ENCODE results near the gene IFI27L1. TPM values are rescaled to one million over a fixed set of nuclear protein-coding genes. Genes with fewer than 3 reads are reported as not detected.

The IFI27L1 gene
- total and polyA plus RNA-seq, 2 of the 13 experiments (the other 11 are each of a cell fraction or from before 2014, with no cell fraction given), result 11.9 to 19.0 TPM

DNA sequence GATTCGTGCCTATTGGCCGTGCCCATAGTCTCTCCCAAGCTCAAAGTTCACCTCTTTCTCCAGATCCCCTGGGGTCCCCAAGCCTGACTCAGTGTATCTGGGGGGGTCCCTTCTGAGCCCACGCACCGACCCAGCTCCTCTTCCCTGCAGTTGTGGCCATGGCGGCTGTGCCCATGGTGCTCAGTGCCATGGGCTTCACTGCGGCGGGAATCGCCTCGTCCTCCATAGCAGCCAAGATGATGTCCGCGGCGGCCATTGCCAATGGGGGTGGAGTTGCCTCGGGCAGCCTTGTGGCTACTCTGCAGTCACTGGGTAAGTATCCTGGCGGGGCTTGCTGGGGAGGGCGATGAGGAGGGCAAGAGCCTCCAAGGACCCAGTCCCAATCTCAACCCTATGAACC is 34.5 kb downstream of the IFI27L1 start (continued):
- TF ChIP-seq, protein P1, sequence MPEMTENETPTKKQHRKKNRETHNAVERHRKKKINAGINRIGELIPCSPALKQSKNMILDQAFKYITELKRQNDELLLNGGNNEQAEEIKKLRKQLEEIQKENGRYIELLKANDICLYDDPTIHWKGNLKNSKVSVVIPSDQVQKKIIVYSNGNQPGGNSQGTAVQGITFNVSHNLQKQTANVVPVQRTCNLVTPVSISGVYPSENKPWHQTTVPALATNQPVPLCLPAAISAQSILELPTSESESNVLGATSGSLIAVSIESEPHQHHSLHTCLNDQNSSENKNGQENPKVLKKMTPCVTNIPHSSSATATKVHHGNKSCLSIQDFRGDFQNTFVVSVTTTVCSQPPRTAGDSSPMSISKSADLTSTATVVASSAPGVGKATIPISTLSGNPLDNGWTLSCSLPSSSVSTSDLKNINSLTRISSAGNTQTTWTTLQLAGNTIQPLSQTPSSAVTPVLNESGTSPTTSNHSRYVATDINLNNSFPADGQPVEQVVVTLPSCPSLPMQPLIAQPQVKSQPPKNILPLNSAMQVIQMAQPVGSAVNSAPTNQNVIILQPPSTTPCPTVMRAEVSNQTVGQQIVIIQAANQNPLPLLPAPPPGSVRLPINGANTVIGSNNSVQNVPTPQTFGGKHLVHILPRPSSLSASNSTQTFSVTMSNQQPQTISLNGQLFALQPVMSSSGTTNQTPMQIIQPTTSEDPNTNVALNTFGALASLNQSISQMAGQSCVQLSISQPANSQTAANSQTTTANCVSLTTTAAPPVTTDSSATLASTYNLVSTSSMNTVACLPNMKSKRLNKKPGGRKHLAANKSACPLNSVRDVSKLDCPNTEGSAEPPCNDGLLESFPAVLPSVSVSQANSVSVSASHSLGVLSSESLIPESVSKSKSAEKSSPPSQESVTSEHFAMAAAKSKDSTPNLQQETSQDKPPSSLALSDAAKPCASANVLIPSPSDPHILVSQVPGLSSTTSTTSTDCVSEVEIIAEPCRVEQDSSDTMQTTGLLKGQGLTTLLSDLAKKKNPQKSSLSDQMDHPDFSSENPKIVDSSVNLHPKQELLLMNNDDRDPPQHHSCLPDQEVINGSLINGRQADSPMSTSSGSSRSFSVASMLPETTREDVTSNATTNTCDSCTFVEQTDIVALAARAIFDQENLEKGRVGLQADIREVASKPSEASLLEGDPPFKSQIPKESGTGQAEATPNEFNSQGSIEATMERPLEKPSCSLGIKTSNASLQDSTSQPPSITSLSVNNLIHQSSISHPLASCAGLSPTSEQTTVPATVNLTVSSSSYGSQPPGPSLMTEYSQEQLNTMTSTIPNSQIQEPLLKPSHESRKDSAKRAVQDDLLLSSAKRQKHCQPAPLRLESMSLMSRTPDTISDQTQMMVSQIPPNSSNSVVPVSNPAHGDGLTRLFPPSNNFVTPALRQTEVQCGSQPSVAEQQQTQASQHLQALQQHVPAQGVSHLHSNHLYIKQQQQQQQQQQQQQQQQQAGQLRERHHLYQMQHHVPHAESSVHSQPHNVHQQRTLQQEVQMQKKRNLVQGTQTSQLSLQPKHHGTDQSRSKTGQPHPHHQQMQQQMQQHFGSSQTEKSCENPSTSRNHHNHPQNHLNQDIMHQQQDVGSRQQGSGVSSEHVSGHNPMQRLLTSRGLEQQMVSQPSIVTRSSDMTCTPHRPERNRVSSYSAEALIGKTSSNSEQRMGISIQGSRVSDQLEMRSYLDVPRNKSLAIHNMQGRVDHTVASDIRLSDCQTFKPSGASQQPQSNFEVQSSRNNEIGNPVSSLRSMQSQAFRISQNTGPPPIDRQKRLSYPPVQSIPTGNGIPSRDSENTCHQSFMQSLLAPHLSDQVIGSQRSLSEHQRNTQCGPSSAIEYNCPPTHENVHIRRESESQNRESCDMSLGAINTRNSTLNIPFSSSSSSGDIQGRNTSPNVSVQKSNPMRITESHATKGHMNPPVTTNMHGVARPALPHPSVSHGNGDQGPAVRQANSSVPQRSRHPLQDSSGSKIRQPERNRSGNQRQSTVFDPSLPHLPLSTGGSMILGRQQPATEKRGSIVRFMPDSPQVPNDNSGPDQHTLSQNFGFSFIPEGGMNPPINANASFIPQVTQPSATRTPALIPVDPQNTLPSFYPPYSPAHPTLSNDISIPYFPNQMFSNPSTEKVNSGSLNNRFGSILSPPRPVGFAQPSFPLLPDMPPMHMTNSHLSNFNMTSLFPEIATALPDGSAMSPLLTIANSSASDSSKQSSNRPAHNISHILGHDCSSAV (CRISPR knock-in tag; IDR thresholded peaks at IDR 0.05; ENCODE audit: borderline replicate concordance), result no peak
- TF ChIP-seq ZNF256 (CRISPR knock-in tag; conservative IDR thresholded peaks at IDR 0.05) (no peak), ZNF350 (CRISPR knock-in tag; IDR thresholded peaks at IDR 0.05; ENCODE audit: borderline replicate concordance, low read depth) (no peak), NFRKB (IDR thresholded peaks at IDR 0.05) (no peak), ZNF343 (CRISPR knock-in tag; IDR thresholded peaks at IDR 0.05) (no peak)
- TF ChIP-seq, protein P2, sequence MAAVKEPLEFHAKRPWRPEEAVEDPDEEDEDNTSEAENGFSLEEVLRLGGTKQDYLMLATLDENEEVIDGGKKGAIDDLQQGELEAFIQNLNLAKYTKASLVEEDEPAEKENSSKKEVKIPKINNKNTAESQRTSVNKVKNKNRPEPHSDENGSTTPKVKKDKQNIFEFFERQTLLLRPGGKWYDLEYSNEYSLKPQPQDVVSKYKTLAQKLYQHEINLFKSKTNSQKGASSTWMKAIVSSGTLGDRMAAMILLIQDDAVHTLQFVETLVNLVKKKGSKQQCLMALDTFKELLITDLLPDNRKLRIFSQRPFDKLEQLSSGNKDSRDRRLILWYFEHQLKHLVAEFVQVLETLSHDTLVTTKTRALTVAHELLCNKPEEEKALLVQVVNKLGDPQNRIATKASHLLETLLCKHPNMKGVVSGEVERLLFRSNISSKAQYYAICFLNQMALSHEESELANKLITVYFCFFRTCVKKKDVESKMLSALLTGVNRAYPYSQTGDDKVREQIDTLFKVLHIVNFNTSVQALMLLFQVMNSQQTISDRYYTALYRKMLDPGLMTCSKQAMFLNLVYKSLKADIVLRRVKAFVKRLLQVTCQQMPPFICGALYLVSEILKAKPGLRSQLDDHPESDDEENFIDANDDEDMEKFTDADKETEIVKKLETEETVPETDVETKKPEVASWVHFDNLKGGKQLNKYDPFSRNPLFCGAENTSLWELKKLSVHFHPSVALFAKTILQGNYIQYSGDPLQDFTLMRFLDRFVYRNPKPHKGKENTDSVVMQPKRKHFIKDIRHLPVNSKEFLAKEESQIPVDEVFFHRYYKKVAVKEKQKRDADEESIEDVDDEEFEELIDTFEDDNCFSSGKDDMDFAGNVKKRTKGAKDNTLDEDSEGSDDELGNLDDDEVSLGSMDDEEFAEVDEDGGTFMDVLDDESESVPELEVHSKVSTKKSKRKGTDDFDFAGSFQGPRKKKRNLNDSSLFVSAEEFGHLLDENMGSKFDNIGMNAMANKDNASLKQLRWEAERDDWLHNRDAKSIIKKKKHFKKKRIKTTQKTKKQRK (IDR thresholded peaks at IDR 0.05; ENCODE audit: low read length), result no peak
- TF ChIP-seq, protein P3, sequence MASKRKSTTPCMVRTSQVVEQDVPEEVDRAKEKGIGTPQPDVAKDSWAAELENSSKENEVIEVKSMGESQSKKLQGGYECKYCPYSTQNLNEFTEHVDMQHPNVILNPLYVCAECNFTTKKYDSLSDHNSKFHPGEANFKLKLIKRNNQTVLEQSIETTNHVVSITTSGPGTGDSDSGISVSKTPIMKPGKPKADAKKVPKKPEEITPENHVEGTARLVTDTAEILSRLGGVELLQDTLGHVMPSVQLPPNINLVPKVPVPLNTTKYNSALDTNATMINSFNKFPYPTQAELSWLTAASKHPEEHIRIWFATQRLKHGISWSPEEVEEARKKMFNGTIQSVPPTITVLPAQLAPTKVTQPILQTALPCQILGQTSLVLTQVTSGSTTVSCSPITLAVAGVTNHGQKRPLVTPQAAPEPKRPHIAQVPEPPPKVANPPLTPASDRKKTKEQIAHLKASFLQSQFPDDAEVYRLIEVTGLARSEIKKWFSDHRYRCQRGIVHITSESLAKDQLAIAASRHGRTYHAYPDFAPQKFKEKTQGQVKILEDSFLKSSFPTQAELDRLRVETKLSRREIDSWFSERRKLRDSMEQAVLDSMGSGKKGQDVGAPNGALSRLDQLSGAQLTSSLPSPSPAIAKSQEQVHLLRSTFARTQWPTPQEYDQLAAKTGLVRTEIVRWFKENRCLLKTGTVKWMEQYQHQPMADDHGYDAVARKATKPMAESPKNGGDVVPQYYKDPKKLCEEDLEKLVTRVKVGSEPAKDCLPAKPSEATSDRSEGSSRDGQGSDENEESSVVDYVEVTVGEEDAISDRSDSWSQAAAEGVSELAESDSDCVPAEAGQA (IDR thresholded peaks at IDR 0.05; ENCODE audit: low read depth), result no peak
- TF ChIP-seq, protein P3 (CRISPR knock-in tag; IDR thresholded peaks at IDR 0.05; ENCODE audit: borderline replicate concordance), result no peak
